Activated T-cell treated with anti-CD3 and anti-CD28 coated beads, Interleukin-2, amount 50 U/mL, for 72 hours (primary cell): ENCODE data around the gene KSR1. TPM values are rescaled to one million over a fixed set of nuclear protein-coding genes. Genes with fewer than 3 reads are reported as not detected.

Source experiments
- ATAC-seq, 2 donors: fragments of 150-1000 bp; cut with Tn5 transposase; replicated peaks in 1 of 2; 2 replicates each; pipeline ENCODE4 v1.10.0; 2021; ENCODE audit warnings: moderate library complexity in 2 of 2, mild to moderate bottlenecking in 1 of 2
- DNase-seq, 2 donors: peaks; one replicate each; pipeline ENCODE4 v3.0.0; 2021 to 2022; ENCODE audit warnings: mixed read lengths in 1 of 2
- H3K27ac Mint-ChIP-seq: one replicate; pipeline ENCODE4 v1.8.0; 2022; ENCODE audit warnings: mild to moderate bottlenecking, moderate library complexity, mixed read lengths
- H3K27me3 Mint-ChIP-seq: one replicate; pipeline ENCODE4 v1.8.0; 2022; ENCODE audit warnings: low read depth, mixed read lengths
- H3K36me3 Mint-ChIP-seq, 2 donors: one replicate each; pipeline ENCODE4 v1.8.0; 2022; ENCODE audit warnings: mixed read lengths in 2 of 2, mild to moderate bottlenecking in 1 of 2; ENCODE audit not compliant: insufficient read depth in 2 of 2
- H3K4me1 Mint-ChIP-seq: one replicate; pipeline ENCODE4 v1.8.0; 2022; ENCODE audit warnings: low read depth, mixed read lengths
- H3K4me3 Mint-ChIP-seq, 2 donors: one replicate each; pipeline ENCODE4 v1.8.0; 2022; ENCODE audit warnings: mild to moderate bottlenecking in 2 of 2, mixed read lengths in 2 of 2, moderate library complexity in 2 of 2
- H3K9me3 Mint-ChIP-seq, 2 donors: one replicate each; pipeline ENCODE4 v1.8.0; 2022; ENCODE audit warnings: mixed read lengths in 2 of 2
- total RNA-seq, 2 donors: library from RNA; stranded (reverse); gene quantifications; one replicate each; pipeline ENCODE4 v1.2.3, GENCODE V29; 2022

The KSR1 gene
- total RNA-seq, 2 donors from 2014 or later = 191 to 296 TPM

- Mint-ChIP-seq H3K4me1 (peaks cover 32% of the 10 kb centered on the region), H3K36me3 (peaks cover 8 to 27% of the 10 kb centered on the region in 2 donors), H3K27me3 (no peaks in the 10 kb centered on the region), H3K4me3 (no peak overlapping the region), H3K9me3 (no peaks in the 10 kb centered on the region), H3K27ac (no peak overlapping the region)
- ATAC-seq (no peak), DNase-seq (no peak)
These were observed 149.2 kb downstream of the KSR1 start for GRCh38 chr17:27605409-27605808.

GRCh38 chr17:27607521-27608091, 151.4 kb downstream of the KSR1 start:
- H3K27ac Mint-ChIP-seq = no peak overlapping the region
- H3K27me3 Mint-ChIP-seq = no peaks in the 10 kb centered on the region
- peaks cover 3 to 22% of the 10 kb centered on the region in 2 donors for H3K36me3 Mint-ChIP-seq
- ATAC-seq (no peak), DNase-seq (no peak)
- no peak overlapping the region for H3K4me3 Mint-ChIP-seq
- H3K9me3 Mint-ChIP-seq = no peaks in the 10 kb centered on the region
- peaks cover 28% of the 10 kb centered on the region for H3K4me1 Mint-ChIP-seq

GRCh38 chr17:27608328-27609230, 152.3 kb downstream of the KSR1 start:
- peaks cover 3 to 22% of the 10 kb centered on the region in 2 donors for H3K36me3 Mint-ChIP-seq
- H3K9me3 Mint-ChIP-seq = no peaks in the 10 kb centered on the region
- no peak overlapping the region for H3K4me3 Mint-ChIP-seq
- H3K27me3 Mint-ChIP-seq = no peaks in the 10 kb centered on the region
- H3K4me1 Mint-ChIP-seq = peaks cover 25% of the 10 kb centered on the region
- DNase-seq (no peak), ATAC-seq (peak; percentile 43 to 66)
- no peak overlapping the region for H3K27ac Mint-ChIP-seq

- DNase-seq (peak in 1 of 2 donors; percentile 24), ATAC-seq (no peak)
- H3K4me3 Mint-ChIP-seq = no peak overlapping the region
- H3K4me1 Mint-ChIP-seq = peaks cover 27% of the 10 kb centered on the region
- H3K27ac Mint-ChIP-seq = no peak overlapping the region
- no peaks in the 10 kb centered on the region for H3K27me3 Mint-ChIP-seq
- H3K9me3 Mint-ChIP-seq = no peaks in the 10 kb centered on the region
- H3K36me3 Mint-ChIP-seq = peaks cover 3 to 28% of the 10 kb centered on the region in 2 donors
These were observed 153.5 kb downstream of the KSR1 start for GRCh38 chr17:27609611-27610303.

GRCh38 chr17:27610304-27610677, 154.0 kb downstream of the KSR1 start:
- Mint-ChIP-seq H3K9me3 (no peaks in the 10 kb centered on the region), H3K27ac (no peak overlapping the region), H3K4me3 (no peak overlapping the region), H3K36me3 (peaks cover 6 to 34% of the 10 kb centered on the region in 2 donors), H3K4me1 (peaks cover 32% of the 10 kb centered on the region), H3K27me3 (no peaks in the 10 kb centered on the region)
- DNase-seq (no peak), ATAC-seq (no peak)

GRCh38 chr17:27612160-27612770, 156.0 kb downstream of the KSR1 start:
- Mint-ChIP-seq H3K27me3 (no peaks in the 10 kb centered on the region), H3K9me3 (no peaks in the 10 kb centered on the region), H3K4me3 (peak overlapping the region in 1 of 2 donors; percentile 35), H3K36me3 (peaks cover 13 to 45% of the 10 kb centered on the region in 2 donors), H3K27ac (peak overlapping the region; percentile 55), H3K4me1 (peaks cover 51% of the 10 kb centered on the region)
- DNase-seq (no peak), ATAC-seq (peak; percentile 43 to 55)

- Mint-ChIP-seq H3K36me3 (peaks cover 16 to 49% of the 10 kb centered on the region in 2 donors), H3K9me3 (no peaks in the 10 kb centered on the region), H3K27ac (no peak overlapping the region)
These were observed 157.2 kb downstream of the KSR1 start for GRCh38 chr17:27613433-27613832.

GRCh38 chr17:27615121-27615520, 158.9 kb downstream of the KSR1 start:
- peak overlapping the region; percentile 16 for H3K27ac Mint-ChIP-seq
- ATAC-seq (peak in 1 of 2 donors; percentile 27), DNase-seq (no peak)
- H3K27me3 Mint-ChIP-seq = no peaks in the 10 kb centered on the region
- H3K4me3 Mint-ChIP-seq = no peak overlapping the region
- peaks cover 16 to 43% of the 10 kb centered on the region in 2 donors for H3K36me3 Mint-ChIP-seq
- peaks cover 49% of the 10 kb centered on the region for H3K4me1 Mint-ChIP-seq
- H3K9me3 Mint-ChIP-seq = no peaks in the 10 kb centered on the region

More at GRCh38 chr17:27613433-27613832, 157.2 kb downstream of the KSR1 start:
- Mint-ChIP-seq H3K27me3 (no peaks in the 10 kb centered on the region), H3K4me3 (no peak overlapping the region), H3K4me1 (peaks cover 47% of the 10 kb centered on the region)
- ATAC-seq (no peak), DNase-seq (no peak)

GRCh38 chr17:27616414-27616813, 160.2 kb downstream of the KSR1 start:
- Mint-ChIP-seq H3K27ac (peak overlapping the region; percentile 95), H3K27me3 (no peaks in the 10 kb centered on the region), H3K4me1 (peaks cover 56% of the 10 kb centered on the region), H3K9me3 (no peaks in the 10 kb centered on the region), H3K36me3 (peaks cover 19 to 43% of the 10 kb centered on the region in 2 donors), H3K4me3 (peak overlapping the region; percentile 56 to 87)
- ATAC-seq = peak in 1 of 2 donors; percentile 11
- no peak for DNase-seq

GRCh38 chr17:27618417-27618816, 162.2 kb downstream of the KSR1 start:
- no peak for DNase-seq
- Mint-ChIP-seq H3K27ac (no peak overlapping the region), H3K4me3 (no peak overlapping the region), H3K9me3 (no peaks in the 10 kb centered on the region), H3K4me1 (peaks cover 43% of the 10 kb centered on the region), H3K27me3 (no peaks in the 10 kb centered on the region), H3K36me3 (peaks cover 20 to 44% of the 10 kb centered on the region in 2 donors)
- ATAC-seq = no peak

GRCh38 chr17:27620721-27621120, 164.5 kb downstream of the KSR1 start:
- H3K27me3 Mint-ChIP-seq = no peaks in the 10 kb centered on the region
- no peaks in the 10 kb centered on the region for H3K9me3 Mint-ChIP-seq
- H3K4me1 Mint-ChIP-seq = peaks cover 32% of the 10 kb centered on the region
- peak overlapping the region in 1 of 2 donors; percentile 22 for H3K4me3 Mint-ChIP-seq
- peak overlapping the region; percentile 6 for H3K27ac Mint-ChIP-seq
- peak in 1 of 2 donors; percentile 56 for ATAC-seq
- no peak for DNase-seq
- H3K36me3 Mint-ChIP-seq = peaks cover 19 to 35% of the 10 kb centered on the region in 2 donors

GRCh38 chr17:27621536-27621935, 165.3 kb downstream of the KSR1 start:
- Mint-ChIP-seq H3K27ac (no peak overlapping the region), H3K4me3 (no peak overlapping the region), H3K27me3 (no peaks in the 10 kb centered on the region), H3K4me1 (peaks cover 27% of the 10 kb centered on the region), H3K9me3 (no peaks in the 10 kb centered on the region), H3K36me3 (peaks cover 17 to 30% of the 10 kb centered on the region in 2 donors)
- no peak for ATAC-seq
- no peak for DNase-seq
